Measurements from ENCODE around the gene SERPINA5.

The SERPINA5 gene

DNA sequence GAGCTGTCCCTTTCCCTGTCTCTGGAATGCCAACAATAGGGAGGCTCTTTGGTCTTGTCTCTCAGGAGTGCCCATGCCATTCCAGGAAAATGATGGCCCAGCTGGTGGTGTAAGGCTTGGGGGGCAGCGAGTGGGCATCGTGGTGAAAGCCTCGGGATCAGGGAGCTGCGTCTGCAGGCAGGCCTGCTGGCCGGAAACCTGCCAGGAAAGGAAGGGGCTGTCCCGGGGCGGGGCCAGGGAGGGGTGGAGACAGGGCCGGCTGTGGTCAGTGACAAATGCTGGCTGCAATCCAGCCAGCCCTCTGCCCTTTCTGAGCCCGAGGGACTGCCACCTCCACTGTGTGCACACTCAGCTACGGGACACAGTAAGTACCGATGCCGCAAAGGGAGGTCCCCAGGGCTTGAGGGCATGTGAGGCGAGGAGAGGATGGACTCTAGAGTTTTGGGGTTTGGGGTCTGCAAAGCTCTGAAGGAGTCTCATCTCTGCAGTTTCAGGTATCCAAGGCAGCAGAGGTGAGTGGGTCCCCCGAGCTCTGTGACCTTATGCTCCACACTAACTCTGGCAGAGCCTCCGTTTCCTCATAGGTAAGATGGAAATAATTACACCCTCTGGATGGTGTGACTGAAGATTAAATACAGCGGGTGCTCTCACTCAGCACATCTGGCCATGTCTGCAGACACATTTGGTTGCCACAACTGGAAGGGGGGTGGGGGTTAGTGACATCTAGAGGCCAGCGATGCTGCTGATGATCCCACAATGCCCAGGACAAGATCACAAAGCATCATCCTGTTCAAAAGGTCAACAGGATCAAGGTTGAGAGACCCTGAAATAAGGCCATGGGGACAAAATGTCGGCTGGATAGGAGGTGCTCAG, at the start of gene SERPINA5:
Gene SERPINA5, plus strand, starts transcription at position 300 of the 873 bp plus-strand sequence. CDS start 5,937 bp downstream, outside the sequence.
- no peak for DNase-seq

DNA sequence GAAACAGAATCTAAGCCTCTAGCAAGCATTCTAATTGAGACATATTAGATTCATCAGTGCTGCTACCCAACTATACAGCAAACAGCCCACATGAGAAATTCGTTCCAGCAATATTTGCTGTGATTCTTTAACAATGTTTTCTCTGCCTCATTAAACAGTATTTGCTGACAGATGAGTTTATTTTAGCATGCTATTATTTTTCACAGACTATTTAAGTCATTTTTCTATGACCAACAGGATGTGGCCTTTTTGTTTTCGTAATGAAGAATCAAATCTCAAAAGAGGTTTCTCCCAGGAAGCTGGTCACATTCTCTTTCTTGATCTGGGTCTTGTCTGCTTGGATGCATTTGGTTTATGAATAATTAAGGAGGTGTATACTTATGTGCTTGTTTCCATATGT, 48.8 kb upstream of the SERPINA5 start:
- DNase-seq: no peak

GRCh38 chr14:94535506-94535905, 45.7 kb upstream of the SERPINA5 start:
- DNase-seq: no peak

GRCh38 chr14:94536836-94537235, 44.4 kb upstream of the SERPINA5 start:
- no peak for DNase-seq

DNA sequence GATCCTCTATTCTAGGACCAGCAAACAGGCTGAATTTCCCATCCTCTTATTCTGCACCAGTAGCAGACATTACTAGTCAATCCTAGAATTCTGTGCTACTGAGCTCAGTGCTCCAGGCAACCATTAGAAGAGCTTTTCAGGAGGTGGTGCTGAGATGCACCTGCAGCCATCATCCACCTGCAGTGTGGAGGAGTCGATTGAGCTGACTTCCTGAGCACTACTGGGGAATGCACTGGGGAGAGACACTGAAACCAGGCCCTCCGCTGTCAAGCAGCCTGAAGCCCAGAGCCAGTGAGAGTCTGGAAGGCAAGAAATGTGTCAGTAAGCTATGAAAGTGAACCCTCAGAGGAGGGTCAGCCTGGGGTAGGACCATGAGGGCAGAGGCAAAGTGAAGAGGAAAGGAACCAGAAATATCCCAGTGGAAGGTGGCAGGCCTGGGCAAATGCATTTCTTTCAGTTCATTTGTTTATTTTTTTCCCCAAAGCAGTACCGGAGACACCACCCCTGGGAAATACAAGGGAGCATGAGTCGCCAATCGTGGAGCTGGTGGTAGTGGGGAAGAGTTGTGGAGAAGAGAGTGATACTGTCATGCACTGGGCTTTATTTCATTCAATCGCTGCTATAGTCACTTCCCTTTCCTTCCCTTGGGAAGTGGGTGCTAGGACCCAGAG, 43.0 kb upstream of the SERPINA5 start:
- no peak for DNase-seq

GRCh38 chr14:94539181-94539580, 42.0 kb upstream of the SERPINA5 start:
- DNase-seq: no peak

DNA sequence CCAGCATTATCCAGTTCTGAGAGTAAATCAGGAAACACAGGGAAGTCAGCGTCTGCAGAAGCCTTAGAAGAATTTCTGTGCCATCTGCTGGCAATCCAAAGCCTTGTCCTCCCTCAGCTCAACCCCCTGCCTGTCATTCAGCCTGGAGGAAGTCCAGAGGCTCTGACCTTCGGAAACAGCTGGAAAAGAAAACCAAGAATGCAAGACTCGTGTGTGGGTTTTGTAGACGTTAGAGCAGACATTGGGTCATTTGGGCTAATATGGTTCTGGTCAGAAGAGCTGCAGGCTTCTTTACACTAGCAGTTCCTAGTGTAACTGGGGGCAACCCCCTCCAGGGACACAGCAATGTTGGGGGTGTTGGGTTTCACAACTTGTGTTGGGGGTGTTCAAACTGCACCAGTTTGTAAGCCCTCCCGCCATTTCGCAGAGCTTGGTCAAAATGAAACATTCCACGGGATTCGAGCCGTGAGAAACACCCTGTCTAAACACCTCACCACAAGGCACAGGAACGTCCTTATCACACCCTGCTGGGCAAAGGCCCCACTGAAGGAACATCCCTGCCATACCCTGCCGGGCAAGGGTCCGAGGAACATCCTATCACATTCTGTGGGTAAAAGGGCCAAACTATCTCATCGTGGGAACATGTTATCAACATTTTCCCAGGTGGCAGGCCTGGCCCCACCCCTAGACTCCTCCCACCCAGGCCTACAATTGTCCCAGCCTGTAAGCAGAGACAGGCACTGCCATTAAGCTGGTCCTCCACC, 41.0 kb upstream of the SERPINA5 start:
- DNase-seq: no peak

DNA sequence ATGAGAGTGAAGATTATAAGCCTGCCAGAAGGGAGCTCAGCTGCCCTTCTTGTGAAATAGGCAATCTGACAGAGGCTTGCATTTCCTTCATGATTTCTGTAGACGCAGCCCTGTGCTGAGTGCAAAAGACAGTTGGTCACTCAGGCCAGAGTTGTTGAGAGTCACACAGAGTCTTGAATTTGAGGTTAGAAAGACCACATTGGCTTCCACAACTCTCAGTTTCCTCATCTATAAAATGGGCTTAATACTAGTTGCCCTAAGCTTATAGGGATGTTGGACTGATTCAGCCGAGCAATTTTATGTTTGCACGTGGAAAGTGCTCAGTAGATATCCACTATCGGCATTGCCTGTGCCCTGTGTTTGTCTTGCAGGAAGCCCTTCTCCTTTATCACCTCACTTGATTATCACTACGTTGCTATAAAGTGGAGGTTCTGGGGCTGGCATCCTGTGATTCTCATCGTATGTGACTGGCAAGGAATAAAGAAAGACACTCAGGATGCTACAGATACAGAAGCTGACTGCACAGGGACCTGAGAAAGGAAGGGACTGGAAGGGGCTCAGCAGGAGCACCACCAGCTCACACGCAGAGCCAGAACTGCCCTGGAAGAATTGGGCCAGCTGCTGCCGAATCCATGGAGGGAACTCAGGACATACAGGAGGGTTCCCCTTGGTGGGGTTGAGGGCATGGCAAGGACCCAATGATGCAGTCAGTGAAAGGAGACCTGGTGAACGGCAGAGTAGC, 39.8 kb upstream of the SERPINA5 start:
- DNase-seq: no peak

DNA sequence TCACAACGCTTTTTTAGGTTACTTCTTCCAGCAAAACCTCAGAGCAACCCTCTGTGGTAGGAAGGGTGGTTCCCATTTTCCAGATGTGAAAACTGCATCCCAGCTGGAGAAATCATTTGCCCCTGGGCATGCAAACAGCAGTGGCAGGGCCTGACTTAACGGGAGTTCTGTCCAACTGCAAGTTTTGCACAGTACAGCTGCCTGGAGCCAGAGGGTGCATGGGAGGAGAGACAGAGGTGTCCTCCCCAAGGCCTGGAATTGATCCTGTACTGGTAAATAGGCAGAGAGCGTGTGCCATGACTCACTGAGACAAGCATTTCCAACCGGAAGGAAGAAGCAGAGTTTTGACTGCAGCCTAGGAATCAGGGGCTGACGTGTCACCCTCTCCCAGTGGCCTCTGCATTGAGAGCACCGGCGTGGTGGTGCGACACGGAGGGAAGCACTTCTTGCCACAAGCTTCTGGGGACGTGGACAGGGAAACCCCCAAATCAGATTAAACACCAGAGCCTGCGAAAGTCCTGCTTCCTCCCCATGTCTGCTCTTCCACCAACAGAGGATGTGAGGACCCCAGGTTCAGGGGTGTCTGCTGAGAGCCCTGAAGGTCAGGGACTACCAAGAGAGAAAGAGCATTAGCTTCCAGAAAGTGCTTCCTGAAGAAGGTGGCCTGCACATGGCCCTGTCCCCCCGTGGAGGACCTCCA, 39.0 kb upstream of the SERPINA5 start:
- DNase-seq: no peak

GRCh38 chr14:94542811-94543440, 38.3 kb upstream of the SERPINA5 start:
- no peak for DNase-seq

GRCh38 chr14:94543449-94544124, 37.6 kb upstream of the SERPINA5 start:
- DNase-seq: no peak

GRCh38 chr14:94544726-94545125, 36.5 kb upstream of the SERPINA5 start:
- DNase-seq: no peak

DNA sequence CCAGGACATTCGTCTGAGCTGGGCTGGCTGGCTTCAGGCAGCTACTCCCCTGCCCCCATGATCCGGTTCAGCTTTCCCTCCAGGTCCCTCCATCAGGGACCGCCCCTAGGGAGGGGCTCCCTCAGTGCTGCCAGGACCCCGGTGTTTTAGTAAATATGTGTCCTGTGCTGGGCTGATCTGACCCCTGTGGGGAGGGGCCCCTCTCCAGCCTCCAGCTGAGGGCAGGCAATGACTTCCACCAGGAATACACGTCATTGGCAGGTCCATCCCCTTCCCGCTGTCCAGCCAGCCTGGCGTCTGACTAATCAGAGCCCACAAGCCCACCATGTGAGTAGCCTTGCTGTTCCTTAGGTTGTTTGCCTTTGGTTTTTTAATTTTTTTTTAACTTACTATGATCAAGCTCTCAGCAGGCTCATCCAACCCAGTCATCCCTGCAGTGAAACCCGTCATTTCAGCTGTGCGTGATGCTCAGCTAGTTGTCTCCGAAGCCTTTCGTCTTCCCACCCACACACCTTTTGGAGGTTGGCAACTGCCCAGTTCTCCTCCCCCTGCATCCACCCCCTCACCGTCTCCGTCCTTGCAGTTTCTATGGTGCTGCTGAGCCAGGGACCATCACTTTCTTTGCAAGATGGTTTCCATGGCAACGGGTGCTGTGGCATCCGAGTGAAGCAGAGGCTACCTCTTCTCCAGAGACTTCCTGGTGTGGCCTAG, 35.9 kb upstream of the SERPINA5 start:
- no peak for DNase-seq

DNA sequence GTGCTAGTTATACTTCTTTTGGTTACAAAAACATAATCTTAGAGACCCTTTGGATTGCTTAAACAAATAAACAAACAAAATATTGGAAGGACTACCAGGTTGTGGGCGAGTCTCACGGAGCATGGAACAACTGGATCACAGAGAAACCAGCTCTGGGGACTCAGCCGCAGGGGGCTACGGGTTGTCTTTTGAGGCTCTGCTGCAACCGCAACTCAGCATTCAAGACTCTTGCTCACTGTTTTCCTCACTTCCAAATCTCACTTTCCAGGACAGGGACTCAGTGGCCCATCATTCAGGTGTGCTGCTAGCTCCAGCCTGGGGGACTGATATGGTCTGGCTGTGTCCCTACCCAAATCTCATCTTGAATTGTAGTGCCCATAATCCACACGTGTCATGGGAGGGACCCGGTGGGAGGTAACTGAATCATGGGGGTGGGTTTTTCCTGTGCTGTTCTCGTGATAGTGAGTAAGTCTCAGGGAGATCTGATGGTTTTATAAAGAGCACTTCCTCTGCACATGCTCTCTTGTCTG, 34.0 kb upstream of the SERPINA5 start:
- no peak for DNase-seq

- no peak for DNase-seq
Observed at GRCh38 chr14:94547726-94548125, 33.5 kb upstream of the SERPINA5 start.

DNA sequence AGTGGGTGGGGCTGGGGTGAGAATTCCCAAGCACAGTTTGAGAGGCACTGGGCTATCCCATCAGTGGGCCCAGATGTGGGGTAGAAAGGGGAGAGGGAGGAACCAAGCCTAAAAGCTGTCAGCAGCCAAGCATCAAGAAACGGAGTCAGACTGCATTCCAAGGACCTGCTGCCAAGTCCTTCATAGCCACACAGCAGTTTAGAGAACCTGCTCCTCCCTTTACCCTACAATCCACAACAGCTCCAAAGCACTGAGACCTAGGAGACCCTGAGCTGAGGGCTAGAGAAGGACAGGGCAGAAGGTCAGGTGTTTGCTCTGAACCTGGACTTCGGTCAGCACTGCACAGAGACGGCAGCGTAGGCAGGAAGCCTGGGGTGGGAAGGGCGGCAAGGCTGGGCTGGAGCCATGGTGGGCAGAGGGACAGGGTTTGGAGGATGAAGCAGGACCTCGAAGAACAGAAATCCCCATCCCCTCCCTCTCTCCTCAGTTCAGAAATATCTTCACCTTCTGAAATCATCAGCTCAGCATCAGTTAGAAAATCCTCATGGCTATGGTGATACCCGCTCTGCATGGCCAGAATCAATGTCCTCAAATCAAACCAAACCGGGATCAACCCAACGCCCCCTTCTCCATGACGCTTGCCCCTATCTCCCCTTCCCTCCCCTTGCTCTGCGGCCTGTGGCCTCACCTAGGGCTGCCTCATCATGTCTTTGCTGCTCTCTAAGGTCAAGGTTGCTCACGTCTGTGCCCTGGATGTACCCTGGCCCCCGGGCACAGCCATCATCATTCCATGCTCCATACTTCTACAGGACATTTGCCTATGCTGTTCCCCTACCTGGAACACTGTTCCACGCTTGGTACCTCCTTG, 32.9 kb upstream of the SERPINA5 start:
- no peak for DNase-seq

DNA sequence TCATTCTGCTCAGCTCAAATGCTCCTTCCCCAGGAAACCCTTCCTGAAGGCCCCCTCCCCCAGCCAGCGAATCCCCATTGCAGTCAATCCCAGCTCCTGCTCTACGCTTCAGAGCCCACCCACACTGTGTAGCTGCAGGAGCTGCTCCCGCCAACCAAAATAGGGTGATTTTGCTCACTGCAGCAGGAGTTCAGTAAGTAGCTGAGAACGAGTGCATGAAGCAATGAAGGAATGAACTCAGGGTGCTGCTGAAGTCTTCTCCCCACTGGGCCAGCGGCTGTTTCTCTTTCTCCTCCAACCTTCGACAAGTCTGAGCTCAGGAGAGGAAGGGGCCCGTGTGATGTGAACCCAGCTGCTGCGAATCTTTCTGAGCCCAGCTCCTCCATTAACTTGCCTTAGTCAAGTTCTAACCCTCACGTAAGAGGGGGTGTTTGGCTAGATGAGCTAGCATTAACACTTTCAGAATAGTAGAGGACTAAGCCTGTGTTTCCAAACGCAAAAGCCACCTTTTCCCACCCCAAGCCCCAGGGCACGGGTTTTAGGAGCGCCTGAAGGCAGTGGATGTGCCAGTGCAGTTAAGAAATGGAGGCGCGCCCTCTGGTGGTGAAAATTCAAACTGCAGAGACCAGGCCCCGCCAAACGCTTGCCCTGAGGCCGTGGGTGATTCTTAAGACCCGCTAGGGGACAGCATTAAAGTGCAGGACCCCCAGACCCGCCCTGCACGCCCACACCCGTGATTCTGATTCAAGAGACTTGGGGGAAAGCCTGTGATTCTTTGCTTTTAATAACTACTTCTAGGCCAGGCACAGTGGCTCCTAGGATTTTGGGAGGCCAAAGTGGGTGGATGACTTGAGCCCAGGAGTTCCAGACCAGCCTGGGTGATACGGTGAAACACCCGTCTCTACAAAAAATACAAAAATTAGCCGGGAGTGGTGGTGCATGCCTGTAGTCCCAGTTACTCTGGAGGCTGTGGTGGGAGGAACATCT, 31.9 kb upstream of the SERPINA5 start:
- DNase-seq: peak; percentile 10

DNA sequence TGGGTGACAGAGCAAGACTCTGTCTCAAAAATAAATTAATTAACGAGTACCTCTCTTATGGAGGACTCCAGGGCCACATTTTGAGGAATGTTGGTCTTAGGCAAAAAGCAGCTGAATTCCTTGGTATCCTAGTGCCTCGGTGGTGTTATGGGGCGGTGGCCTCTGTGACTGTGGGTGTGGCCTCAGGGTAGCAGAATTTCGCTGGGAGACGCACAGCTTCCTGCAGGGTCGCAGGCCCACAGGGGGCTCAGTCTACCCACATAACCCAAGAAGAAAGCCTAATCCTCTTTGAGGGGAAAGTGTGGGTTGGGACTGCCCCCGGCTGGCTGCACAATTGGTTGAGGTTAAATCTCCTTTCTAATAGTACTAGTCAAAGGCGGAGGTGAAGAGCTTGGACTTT, 31.2 kb upstream of the SERPINA5 start:
- DNase-seq: no peak
